ENCODE results near the gene MS4A2. TPM values are rescaled to one million over a fixed set of nuclear protein-coding genes. Genes with fewer than 3 reads are reported as not detected.

The MS4A2 gene
- total RNA-seq, 1 experiment from 2014 or later = not detected

DNA sequence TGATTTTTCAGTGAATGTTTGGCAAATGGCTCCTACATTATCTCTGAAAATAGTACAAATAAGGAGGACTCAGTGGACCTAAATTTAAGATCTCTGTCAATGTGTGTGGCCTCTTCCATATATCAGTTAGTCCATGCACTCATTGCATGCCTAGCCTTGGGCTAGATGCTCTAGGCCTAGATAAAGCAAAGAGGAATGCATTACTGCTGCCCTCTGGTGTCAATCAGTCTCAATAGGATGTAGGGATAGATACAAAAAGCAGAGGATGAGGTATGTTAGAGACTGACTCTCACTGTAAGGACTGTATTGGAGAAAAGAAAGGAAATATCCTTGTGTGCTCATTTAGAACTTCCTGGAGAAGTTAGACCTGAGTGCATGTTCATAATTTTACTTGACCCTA is 42.0 kb downstream of the MS4A2 start:
- DNase-seq (ENCODE audit: low read depth, low spot score) = no peak
- H3K27ac ChIP-seq (ENCODE audit: low read length) = no peak overlapping the region
- ChIA-PET CTCF (no interaction called here), POLR2A (no interaction called here)
- TF ChIP-seq, protein P1, sequence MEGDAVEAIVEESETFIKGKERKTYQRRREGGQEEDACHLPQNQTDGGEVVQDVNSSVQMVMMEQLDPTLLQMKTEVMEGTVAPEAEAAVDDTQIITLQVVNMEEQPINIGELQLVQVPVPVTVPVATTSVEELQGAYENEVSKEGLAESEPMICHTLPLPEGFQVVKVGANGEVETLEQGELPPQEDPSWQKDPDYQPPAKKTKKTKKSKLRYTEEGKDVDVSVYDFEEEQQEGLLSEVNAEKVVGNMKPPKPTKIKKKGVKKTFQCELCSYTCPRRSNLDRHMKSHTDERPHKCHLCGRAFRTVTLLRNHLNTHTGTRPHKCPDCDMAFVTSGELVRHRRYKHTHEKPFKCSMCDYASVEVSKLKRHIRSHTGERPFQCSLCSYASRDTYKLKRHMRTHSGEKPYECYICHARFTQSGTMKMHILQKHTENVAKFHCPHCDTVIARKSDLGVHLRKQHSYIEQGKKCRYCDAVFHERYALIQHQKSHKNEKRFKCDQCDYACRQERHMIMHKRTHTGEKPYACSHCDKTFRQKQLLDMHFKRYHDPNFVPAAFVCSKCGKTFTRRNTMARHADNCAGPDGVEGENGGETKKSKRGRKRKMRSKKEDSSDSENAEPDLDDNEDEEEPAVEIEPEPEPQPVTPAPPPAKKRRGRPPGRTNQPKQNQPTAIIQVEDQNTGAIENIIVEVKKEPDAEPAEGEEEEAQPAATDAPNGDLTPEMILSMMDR (IDR thresholded peaks at IDR 0.05) = peak; percentile 59
- TF ChIP-seq SIN3A (IDR thresholded peaks at IDR 0.05; ENCODE audit: borderline replicate concordance, insufficient read depth, low read depth, low read length) (no peak), POLR2AphosphoS5 (IDR thresholded peaks at IDR 0.05; ENCODE audit: low read depth, low read length) (no peak)
- BruUV-seq (replicated peaks) = no TSS peak
- in situ Hi-C loops (cut with HindIII; ENCODE audit: low pct_unique_long_range_greater_than_20kb, low sequenced_read_pairs) = no loop called here
- no peaks in the 10 kb centered on the region for H3K36me3 ChIP-seq (ENCODE audit: control insufficient read depth, insufficient read depth, low read length)
- peak; percentile 83; the same call in 1 of the 2 replicates for ATAC-seq
- intact Hi-C loops (cut with micrococcal nuclease; ENCODE audit: unreplicated experiment) = loop anchor here (2.0 to 5.0 kb wide), 2 partner anchors 88 to 308 kb away; partner anchors contain the start of gene OOSP2
- no peaks in the 10 kb centered on the region for H3K27me3 ChIP-seq (ENCODE audit: control insufficient read depth, insufficient read depth, low read length)
- no peaks in the 10 kb centered on the region for H3K4me1 ChIP-seq (ENCODE audit: control insufficient read depth, insufficient read depth, low read length)
- H3K9me3 ChIP-seq (ENCODE audit: control insufficient read depth, insufficient read depth, low read depth, low read length) = no peaks in the 10 kb centered on the region
- no peak overlapping the region for H3K4me3 ChIP-seq (ENCODE audit: low read depth in 2 of 2, low read length in 2 of 2)

DNA sequence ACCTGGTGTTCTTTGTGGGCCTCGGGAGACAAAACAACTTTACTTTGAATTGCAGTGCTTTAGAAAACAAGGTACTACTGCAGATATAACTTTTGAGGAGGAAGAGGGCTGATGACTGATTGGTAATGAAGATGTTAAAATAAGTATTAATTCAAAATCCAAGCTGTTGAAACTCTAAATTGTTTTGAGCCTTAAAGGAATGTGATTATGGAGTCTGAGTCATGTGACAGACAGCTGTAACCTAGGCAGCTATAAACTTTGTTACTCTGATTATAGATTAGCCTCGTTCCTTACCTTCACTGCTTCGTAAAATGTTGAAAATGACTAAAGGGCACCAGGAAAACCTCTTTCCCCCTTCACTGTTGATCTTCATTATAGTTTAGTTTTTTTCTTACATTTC is 43.4 kb downstream of the MS4A2 start:
- no peak for TF ChIP-seq TCF7L2 (IDR thresholded peaks at IDR 0.05; ENCODE audit: low read depth, low read length)
- no TSS peak for BruUV-seq (replicated peaks)
- no peaks in the 10 kb centered on the region for H3K9me3 ChIP-seq (ENCODE audit: control insufficient read depth, insufficient read depth, low read depth, low read length)
- no peak overlapping the region for H3K4me3 ChIP-seq (ENCODE audit: low read depth in 2 of 2, low read length in 2 of 2)
- no peak overlapping the region for H3K27ac ChIP-seq (ENCODE audit: low read length)
- H3K36me3 ChIP-seq (ENCODE audit: control insufficient read depth, insufficient read depth, low read length) = no peaks in the 10 kb centered on the region
- H3K4me1 ChIP-seq (ENCODE audit: control insufficient read depth, insufficient read depth, low read length) = no peaks in the 10 kb centered on the region
- ChIA-PET CTCF (interaction anchor here (1.1 kb wide), 1 partner anchor 420 kb away, joined by 3 read pairs; no protein-coding TSS in a partner anchor), POLR2A (no interaction called here)
- ATAC-seq (no peak), DNase-seq (ENCODE audit: low read depth, low spot score) (no peak)
- in situ Hi-C loops (cut with HindIII; ENCODE audit: low pct_unique_long_range_greater_than_20kb, low sequenced_read_pairs) (no loop called here), intact Hi-C loops (cut with micrococcal nuclease; ENCODE audit: unreplicated experiment) (loop anchor here (2.0 to 5.0 kb wide), 2 partner anchors 90 to 309 kb away; partner anchors contain the start of gene OOSP2)
- H3K27me3 ChIP-seq (ENCODE audit: control insufficient read depth, insufficient read depth, low read length) = no peaks in the 10 kb centered on the region

DNA sequence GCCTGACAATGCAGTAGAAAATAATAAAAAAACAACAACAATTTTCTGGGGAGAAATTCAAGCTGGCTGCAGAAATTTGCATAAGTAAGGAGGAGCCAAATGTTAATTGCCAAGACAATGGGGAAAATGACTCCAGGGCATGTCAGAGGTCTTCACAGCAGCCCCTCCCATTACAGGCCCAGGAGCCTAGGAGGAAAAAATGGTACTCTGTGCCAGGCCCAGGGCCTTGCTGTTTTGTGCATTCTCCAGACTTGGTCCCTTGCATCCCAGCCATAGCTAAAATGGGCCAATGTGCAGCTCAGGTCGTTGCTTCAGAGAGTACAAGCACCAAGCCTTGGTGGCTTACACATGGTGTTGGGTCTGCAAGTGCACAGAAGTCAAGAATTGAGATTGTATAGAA is 45.5 kb downstream of the MS4A2 start:
- no TSS peak for BruUV-seq (replicated peaks)
- Histone ChIP-seq H3K27ac (ENCODE audit: low read length) (no peak overlapping the region), H3K4me3 (ENCODE audit: low read depth in 2 of 2, low read length in 2 of 2) (no peak overlapping the region), H3K36me3 (ENCODE audit: control insufficient read depth, insufficient read depth, low read length) (no peaks in the 10 kb centered on the region), H3K9me3 (ENCODE audit: control insufficient read depth, insufficient read depth, low read depth, low read length) (no peaks in the 10 kb centered on the region), H3K27me3 (ENCODE audit: control insufficient read depth, insufficient read depth, low read length) (no peaks in the 10 kb centered on the region), H3K4me1 (ENCODE audit: control insufficient read depth, insufficient read depth, low read length) (no peaks in the 10 kb centered on the region)
- ChIA-PET CTCF (no interaction called here), POLR2A (no interaction called here)
- in situ Hi-C loops (cut with HindIII; ENCODE audit: low pct_unique_long_range_greater_than_20kb, low sequenced_read_pairs) (no loop called here), intact Hi-C loops (cut with micrococcal nuclease; ENCODE audit: unreplicated experiment) (loop anchor here (5.0 kb wide), 1 partner anchor 92 kb away; the partner anchor contains the start of gene OOSP2)
- ATAC-seq = no peak
- DNase-seq (ENCODE audit: low read depth, low spot score) = no peak
- TF ChIP-seq, protein P2, sequence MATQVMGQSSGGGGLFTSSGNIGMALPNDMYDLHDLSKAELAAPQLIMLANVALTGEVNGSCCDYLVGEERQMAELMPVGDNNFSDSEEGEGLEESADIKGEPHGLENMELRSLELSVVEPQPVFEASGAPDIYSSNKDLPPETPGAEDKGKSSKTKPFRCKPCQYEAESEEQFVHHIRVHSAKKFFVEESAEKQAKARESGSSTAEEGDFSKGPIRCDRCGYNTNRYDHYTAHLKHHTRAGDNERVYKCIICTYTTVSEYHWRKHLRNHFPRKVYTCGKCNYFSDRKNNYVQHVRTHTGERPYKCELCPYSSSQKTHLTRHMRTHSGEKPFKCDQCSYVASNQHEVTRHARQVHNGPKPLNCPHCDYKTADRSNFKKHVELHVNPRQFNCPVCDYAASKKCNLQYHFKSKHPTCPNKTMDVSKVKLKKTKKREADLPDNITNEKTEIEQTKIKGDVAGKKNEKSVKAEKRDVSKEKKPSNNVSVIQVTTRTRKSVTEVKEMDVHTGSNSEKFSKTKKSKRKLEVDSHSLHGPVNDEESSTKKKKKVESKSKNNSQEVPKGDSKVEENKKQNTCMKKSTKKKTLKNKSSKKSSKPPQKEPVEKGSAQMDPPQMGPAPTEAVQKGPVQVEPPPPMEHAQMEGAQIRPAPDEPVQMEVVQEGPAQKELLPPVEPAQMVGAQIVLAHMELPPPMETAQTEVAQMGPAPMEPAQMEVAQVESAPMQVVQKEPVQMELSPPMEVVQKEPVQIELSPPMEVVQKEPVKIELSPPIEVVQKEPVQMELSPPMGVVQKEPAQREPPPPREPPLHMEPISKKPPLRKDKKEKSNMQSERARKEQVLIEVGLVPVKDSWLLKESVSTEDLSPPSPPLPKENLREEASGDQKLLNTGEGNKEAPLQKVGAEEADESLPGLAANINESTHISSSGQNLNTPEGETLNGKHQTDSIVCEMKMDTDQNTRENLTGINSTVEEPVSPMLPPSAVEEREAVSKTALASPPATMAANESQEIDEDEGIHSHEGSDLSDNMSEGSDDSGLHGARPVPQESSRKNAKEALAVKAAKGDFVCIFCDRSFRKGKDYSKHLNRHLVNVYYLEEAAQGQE (IDR thresholded peaks at IDR 0.05; ENCODE audit: insufficient read depth in 1 of 2, low read depth in 2 of 2, low read length in 1 of 2) = no peak
- no peak for TF ChIP-seq SIN3A (IDR thresholded peaks at IDR 0.05; ENCODE audit: borderline replicate concordance, insufficient read depth, low read depth, low read length)
- TF ChIP-seq TCF7L2 (IDR thresholded peaks at IDR 0.05; ENCODE audit: low read depth, low read length) = no peak
- no peak for TF ChIP-seq POLR2AphosphoS5 (IDR thresholded peaks at IDR 0.05; ENCODE audit: low read depth, low read length)
- TF ChIP-seq, protein P1 (IDR thresholded peaks at IDR 0.05) = no peak

All from Panc1 (cell line).